Measurements from ENCODE around the gene TNNT1.

The TNNT1 gene

GRCh38 chr19:55091955-55092354, 57.1 kb downstream of the TNNT1 start:
- no peak for DNase-seq (ENCODE audit: low read depth)
- H3K4me3 ChIP-seq (ENCODE audit: low read depth, low read length): no peak overlapping the region
- no peak for TF ChIP-seq CTCF (IDR thresholded peaks at IDR 0.05; ENCODE audit: control insufficient read depth, extremely low read depth, insufficient read depth)

GRCh38 chr19:55091126-55091910, 57.7 kb downstream of the TNNT1 start:
- TF ChIP-seq CTCF (IDR thresholded peaks at IDR 0.05; ENCODE audit: control insufficient read depth, extremely low read depth, insufficient read depth): no peak
- H3K4me3 ChIP-seq (ENCODE audit: low read depth, low read length): no peak overlapping the region

GRCh38 chr19:55090564-55090963, 58.4 kb downstream of the TNNT1 start:
- no peak for DNase-seq (ENCODE audit: low read depth)
- no peak overlapping the region for H3K4me3 ChIP-seq (ENCODE audit: low read depth, low read length)
- TF ChIP-seq CTCF (IDR thresholded peaks at IDR 0.05; ENCODE audit: control insufficient read depth, extremely low read depth, insufficient read depth): no peak

More at GRCh38 chr19:55091126-55091910, 57.7 kb downstream of the TNNT1 start:
- no peak for DNase-seq (ENCODE audit: low read depth)

- DNase-seq (ENCODE audit: low read depth): no peak
- no peak overlapping the region for H3K4me3 ChIP-seq (ENCODE audit: low read depth, low read length)
- no peak for TF ChIP-seq CTCF (IDR thresholded peaks at IDR 0.05; ENCODE audit: control insufficient read depth, extremely low read depth, insufficient read depth)
Measured at GRCh38 chr19:55089342-55089944, 59.6 kb downstream of the TNNT1 start.

GRCh38 chr19:55088543-55089341, 60.3 kb downstream of the TNNT1 start:
- peak; percentile 63 for TF ChIP-seq CTCF (IDR thresholded peaks at IDR 0.05; ENCODE audit: control insufficient read depth, extremely low read depth, insufficient read depth)
- no peak for DNase-seq (ENCODE audit: low read depth)
- no peak overlapping the region for H3K4me3 ChIP-seq (ENCODE audit: low read depth, low read length)

GRCh38 chr19:55088021-55088451, 61.0 kb downstream of the TNNT1 start:
- H3K4me3 ChIP-seq (ENCODE audit: low read depth, low read length): no peak overlapping the region
- DNase-seq (ENCODE audit: low read depth): no peak
- no peak for TF ChIP-seq CTCF (IDR thresholded peaks at IDR 0.05; ENCODE audit: control insufficient read depth, extremely low read depth, insufficient read depth)
